B cell (primary cell): ENCODE measurements around the gene MMAB. TPM values are rescaled to one million over a fixed set of nuclear protein-coding genes. Genes with fewer than 3 reads are reported as not detected.
A peak's percentile ranks its signal among the peaks of the same experiment; 100 is the strongest.

Experiments used
- ATAC-seq: fragments of 200-7000 bp; cut with Tn5 transposase; one replicate; pipeline ENCODE4 v1.10.0; 2021; ENCODE audit warnings: low read depth, mild to moderate bottlenecking, moderate number of reproducible peaks, moderate library complexity
- CTCF ChIA-PET: fragments of 350-600 bp; sonication (Branson Sonifier 250); formaldehyde crosslinking; loops from one replicate; lab custom pipeline; 2021; ENCODE audit warnings: antibody characterized with exemption, inconsistent platforms; lab: Charles Lee
- POLR2A ChIA-PET: fragments of 350-600 bp; sonication (Branson Sonifier 250); formaldehyde crosslinking; loops from one replicate; lab custom pipeline; 2021; ENCODE audit warnings: antibody characterized with exemption; lab: Charles Lee
- DNase-seq: peaks from one replicate; pipeline ENCODE4 v3.0.0; 2013
- H2AFZ ChIP-seq: 2 replicates; pipeline ENCODE4 v1.6.1; 2012; ENCODE audit warnings: mild to moderate bottlenecking, low read depth, low read length; ENCODE audit not compliant: insufficient read depth, poor library complexity, severe bottlenecking
- H3K27ac ChIP-seq, 2 donors: 1 replicate in 1 of 2; 2 replicates in 1 of 2; pipeline ENCODE4 v1.5.1; 2012 to 2013; ENCODE audit warnings: low read length in 2 of 2, mild to moderate bottlenecking in 2 of 2, moderate library complexity in 1 of 2
- H3K27me3 ChIP-seq, 4 experiments: fragments of 200-600 bp in 1 of 4; sonication (generic) in 1 of 4; replicated peaks in 1 of 4; 1 replicate in 2 of 4; 2 replicates in 2 of 4; pipeline versions ENCODE4 v1.6.1 to v1.7.0; 2013 to 2016; ENCODE audit warnings: low read length in 3 of 4, mild to moderate bottlenecking in 2 of 4, mixed read lengths in 1 of 4, moderate library complexity in 1 of 4; ENCODE audit not compliant: insufficient read depth in 4 of 4, control insufficient read depth in 3 of 4; ENCODE audit errors: control extremely low read depth in 1 of 4
- H3K36me3 ChIP-seq, 2 experiments: replicated peaks in 1 of 2; 1 replicate in 1 of 2; 2 replicates in 1 of 2; pipeline versions ENCODE4 v1.6.1 to v1.7.1; 2013; ENCODE audit warnings: low read length in 1 of 2; ENCODE audit not compliant: insufficient read depth in 2 of 2, control insufficient read depth in 1 of 2; ENCODE audit errors: control extremely low read depth in 1 of 2, extremely low read depth in 1 of 2
- H3K4me1 ChIP-seq, 2 donors: fragments of 200-600 bp in 1 of 2; sonication (generic) in 1 of 2; 1 replicate in 1 of 2; 2 replicates in 1 of 2; pipeline versions ENCODE4 v1.5.1 to v1.6.1; 2013 to 2017; ENCODE audit warnings: low read length in 2 of 2; ENCODE audit not compliant: control insufficient read depth in 2 of 2, insufficient read depth in 2 of 2
- H3K4me2 ChIP-seq: replicated peaks from 2 replicates; pipeline ENCODE3; 2012; ENCODE audit warnings: mild to moderate bottlenecking, low read depth, low read length; ENCODE audit not compliant: poor library complexity, severe bottlenecking
- H3K4me3 ChIP-seq, 5 experiments: fragments of 200-600 bp in 1 of 5; sonication (generic) in 1 of 5; 1 replicate in 3 of 5; 2 replicates in 2 of 5; pipeline versions ENCODE4 v1.5.1 to v1.7.0; 2011 to 2016; ENCODE audit warnings: low read length in 4 of 5, mild to moderate bottlenecking in 4 of 5, low read depth in 2 of 5, control low read depth in 1 of 5, moderate library complexity in 1 of 5; ENCODE audit not compliant: insufficient read depth in 1 of 5; ENCODE audit errors: control extremely low read depth in 1 of 5, extremely low read depth in 1 of 5
- H3K79me2 ChIP-seq: fragments of 200-600 bp; sonication (generic); one replicate; pipeline ENCODE4 v1.6.0; 2016; ENCODE audit warnings: low read length; ENCODE audit not compliant: control insufficient read depth, insufficient read depth
- H3K9ac ChIP-seq: fragments of 200-600 bp; sonication (generic); 2 replicates; pipeline ENCODE4 v1.6.1; 2017; ENCODE audit warnings: mild to moderate bottlenecking, low read length, moderate library complexity
- H3K9me3 ChIP-seq, 3 donors: one replicate each; pipeline versions ENCODE4 v1.6.1 to v1.7.1; 2013; ENCODE audit warnings: low read length in 2 of 3; ENCODE audit not compliant: control insufficient read depth in 2 of 3, insufficient read depth in 1 of 3; ENCODE audit errors: control extremely low read depth in 1 of 3
- H4K20me1 ChIP-seq: 2 replicates; pipeline ENCODE4 v1.6.0; 2012; ENCODE audit warnings: mild to moderate bottlenecking, low read length; ENCODE audit not compliant: insufficient read depth, control insufficient read depth, poor library complexity, severe bottlenecking
- H3K27ac Mint-ChIP-seq: one replicate; pipeline ENCODE4 v1.8.0; 2021; ENCODE audit warnings: mixed read lengths
- H3K27me3 Mint-ChIP-seq: one replicate; pipeline ENCODE4 v1.8.0; 2021; ENCODE audit warnings: mixed read lengths
- H3K4me1 Mint-ChIP-seq: one replicate; pipeline ENCODE4 v1.8.0; 2021; ENCODE audit warnings: mixed read lengths
- H3K4me3 Mint-ChIP-seq: one replicate; pipeline ENCODE4 v1.8.0; 2021; ENCODE audit warnings: mixed read lengths
- H3K9me3 Mint-ChIP-seq: one replicate; pipeline ENCODE4 v1.8.0; 2022; ENCODE audit warnings: mixed read lengths; ENCODE audit not compliant: insufficient read depth
- CTCF ChIP-seq: fragments of 200-600 bp; IDR thresholded peaks from one replicate; pipeline ENCODE4 v1.8.0; 2022; ENCODE audit warnings: antibody characterized with exemption, mild to moderate bottlenecking
- EZH2 ChIP-seq: IDR thresholded peaks from 2 replicates; pipeline ENCODE4 v1.6.1; 2012; ENCODE audit warnings: borderline replicate concordance, low read depth, mild to moderate bottlenecking, moderate library complexity, low read length; ENCODE audit not compliant: insufficient read depth, poor library complexity, severe bottlenecking
- WGBS: methylation state at CpG from one replicate; pipeline ENCODE4 v1.1.5; 2013; ENCODE audit warnings: missing lambda C conversion rate; ENCODE audit not compliant: insufficient coverage; 5-methylcytosine and 5-hydroxymethylcytosine counted together
- intact Hi-C: fragments of 100-400 bp; cut with micrococcal nuclease; formaldehyde crosslinking; loops from one replicate; pipeline ENCODE4 v1.10.0; 2022
- polyA plus RNA-seq: library from polyadenylated mRNA; depleted of rRNA; stranded (reverse); fragments of >200 nt; gene quantifications from 2 replicates; pipeline ENCODE4 v1.2.3, GENCODE V29; 2012
- total RNA-seq, 2 donors: library from RNA; stranded (reverse); fragments of 120-200 nt in 1 of 2; gene quantifications; 1 replicate in 1 of 2; 2 replicates in 1 of 2; pipeline versions ENCODE4 v1.2.3 to v1.2.4, GENCODE V29; 2013 to 2022

Gene MMAB
- total and polyA plus RNA-seq, 2 donors (not counting 1 experiment from before 2014, with no cell fraction given) = 15.0 to 20.5 TPM

- Mint-ChIP-seq H3K4me3 (no peak overlapping the region), H3K9me3 (no peaks in the 10 kb centered on the region), H3K27me3 (no peaks in the 10 kb centered on the region), H3K4me1 (peaks cover 11% of the 10 kb centered on the region), H3K27ac (no peak overlapping the region)
- no peaks in the 10 kb centered on the region for H4K20me1 ChIP-seq
- H3K4me3 ChIP-seq = no peak overlapping the region
- no peaks in the 10 kb centered on the region for H3K27me3 ChIP-seq
- TF ChIP-seq CTCF = no peak
- TF ChIP-seq EZH2 = no peak
- CTCF ChIA-PET = interaction anchor here (0.8 to 3.3 kb wide), 14 partner anchors 8 to 247 kb away, joined by 3 to 58 read pairs (median 6); no protein-coding TSS in a partner anchor
- no peak overlapping the region for H3K9ac ChIP-seq
- no peak overlapping the region for H2AFZ ChIP-seq
- ATAC-seq (no peak), DNase-seq (no peak)
- no peaks in the 10 kb centered on the region for H3K36me3 ChIP-seq
- H3K27ac ChIP-seq = no peak overlapping the region
- 96% methylated on average over 11 of the region's 11 CpGs for WGBS
- POLR2A ChIA-PET = no interaction called here
- H3K4me2 ChIP-seq = no peak overlapping the region
- H3K79me2 ChIP-seq = no peaks in the 10 kb centered on the region
- intact Hi-C loops = loop anchor here (5.0 kb wide), 1 partner anchor 249 kb away; no protein-coding TSS in a partner anchor
- peaks cover 4 to 6% of the 10 kb centered on the region in 2 donors for H3K4me1 ChIP-seq
- no peaks in the 10 kb centered on the region for H3K9me3 ChIP-seq
Observed at GRCh38 chr12:109598428-109598854, 25.1 kb upstream of the MMAB start.

DNA sequence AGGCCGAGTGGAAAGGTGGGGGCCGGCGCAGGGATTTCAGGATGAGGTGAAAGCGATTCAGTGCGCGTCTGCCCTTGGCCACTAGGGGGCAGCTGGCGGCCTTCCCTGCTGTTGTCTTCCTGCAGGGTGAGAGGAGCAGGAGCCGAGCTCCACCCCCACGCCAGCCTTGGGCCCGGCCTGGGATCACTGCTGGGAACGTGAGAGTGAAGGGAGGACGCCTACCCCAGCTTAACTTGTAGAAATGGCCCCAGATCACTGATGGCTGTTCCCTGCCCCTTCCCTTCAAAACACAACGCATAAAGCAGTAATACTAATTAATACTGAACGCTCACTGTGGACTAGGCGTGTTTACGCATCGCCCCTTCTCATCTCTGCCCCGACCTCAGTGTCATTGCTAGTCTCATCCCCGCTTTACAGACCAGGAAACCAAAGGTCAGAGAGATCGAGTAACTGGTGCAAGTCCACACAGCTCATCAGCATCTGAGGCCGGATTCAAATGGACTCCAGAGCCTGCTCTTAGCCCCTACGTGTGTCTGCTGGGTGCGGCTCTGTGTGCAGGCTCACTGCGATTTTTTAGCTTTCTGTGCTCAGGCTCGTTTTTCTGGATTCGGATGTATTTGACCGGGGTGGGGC, 24.6 kb upstream of the MMAB start:
- intact Hi-C loops = loop anchor here (5.0 kb wide), 1 partner anchor 249 kb away; no protein-coding TSS in a partner anchor
- H3K27ac ChIP-seq = no peak overlapping the region
- no peak overlapping the region for H3K27ac Mint-ChIP-seq
- no peaks in the 10 kb centered on the region for H4K20me1 ChIP-seq
- POLR2A ChIA-PET = no interaction called here
- no peak for TF ChIP-seq EZH2
- peak; percentile 89 for TF ChIP-seq CTCF
- DNase-seq = peak; percentile 69
- no peaks in the 10 kb centered on the region for H3K79me2 ChIP-seq
- no peak overlapping the region for H3K4me3 ChIP-seq
- H3K4me1 Mint-ChIP-seq = peaks cover 11% of the 10 kb centered on the region
- H3K4me3 Mint-ChIP-seq = no peak overlapping the region
- H3K4me1 ChIP-seq = peaks cover 4 to 6% of the 10 kb centered on the region in 2 donors
- H3K9ac ChIP-seq = no peak overlapping the region
- peak overlapping the region; percentile 5 for H2AFZ ChIP-seq
- H3K27me3 Mint-ChIP-seq = no peaks in the 10 kb centered on the region
- H3K9me3 Mint-ChIP-seq = no peaks in the 10 kb centered on the region
- no peaks in the 10 kb centered on the region for H3K9me3 ChIP-seq
- peak; percentile 78 for ATAC-seq
- H3K27me3 ChIP-seq = no peaks in the 10 kb centered on the region
- CTCF ChIA-PET = interaction anchor here (0.8 to 3.3 kb wide), 21 partner anchors 9 to 255 kb away, joined by 3 to 58 read pairs (median 4); partner anchors contain the start of genes FAM222A, MMAB and MVK
- no peaks in the 10 kb centered on the region for H3K36me3 ChIP-seq
- peak overlapping the region; percentile 53 for H3K4me2 ChIP-seq
- WGBS = 53% methylated on average over 26 of the region's 27 CpGs
